WERI-Rb-1 (cell line): ENCODE measurements around the gene EHBP1.
A peak's percentile ranks its signal among the peaks of the same experiment; 100 is the strongest.

Experiments
- DNase-seq: peaks from one replicate; pipeline ENCODE4 v3.0.0-alpha.2; 2020
- H3K27ac ChIP-seq: fragments of 250-450 bp; sonication (Bioruptor Pico); 2 replicates; pipeline ENCODE4 v1.5.1; 2020; ENCODE audit warnings: mild to moderate bottlenecking, moderate library complexity
- H3K27me3 ChIP-seq: fragments of 250-450 bp; sonication (Bioruptor Pico); 2 replicates; pipeline ENCODE4 v1.5.1; 2021; ENCODE audit warnings: mild to moderate bottlenecking, low read depth, moderate library complexity; ENCODE audit not compliant: insufficient read depth, severe bottlenecking
- H3K36me3 ChIP-seq: fragments of 250-450 bp; sonication (Bioruptor Pico); 2 replicates; pipeline ENCODE4 v1.5.1; 2020; ENCODE audit warnings: mild to moderate bottlenecking, moderate library complexity
- H3K4me3 ChIP-seq: 2 replicates; pipeline ENCODE4 v1.5.1; 2011; ENCODE audit warnings: low read depth, mild to moderate bottlenecking, control low read depth, low read length
- H3K9me3 ChIP-seq: fragments of 250-450 bp; sonication (Bioruptor Pico); 2 replicates; pipeline ENCODE4 v1.5.1; 2021; ENCODE audit warnings: mild to moderate bottlenecking, moderate library complexity; ENCODE audit not compliant: severe bottlenecking
- TF ChIP-seq, protein P1 (sequence below): IDR thresholded peaks from 2 replicates; pipeline ENCODE4 v1.5.1; 2011; ENCODE audit warnings: low read depth, mild to moderate bottlenecking, control low read depth, inconsistent platforms, low read length

EHBP1 gene

DNA sequence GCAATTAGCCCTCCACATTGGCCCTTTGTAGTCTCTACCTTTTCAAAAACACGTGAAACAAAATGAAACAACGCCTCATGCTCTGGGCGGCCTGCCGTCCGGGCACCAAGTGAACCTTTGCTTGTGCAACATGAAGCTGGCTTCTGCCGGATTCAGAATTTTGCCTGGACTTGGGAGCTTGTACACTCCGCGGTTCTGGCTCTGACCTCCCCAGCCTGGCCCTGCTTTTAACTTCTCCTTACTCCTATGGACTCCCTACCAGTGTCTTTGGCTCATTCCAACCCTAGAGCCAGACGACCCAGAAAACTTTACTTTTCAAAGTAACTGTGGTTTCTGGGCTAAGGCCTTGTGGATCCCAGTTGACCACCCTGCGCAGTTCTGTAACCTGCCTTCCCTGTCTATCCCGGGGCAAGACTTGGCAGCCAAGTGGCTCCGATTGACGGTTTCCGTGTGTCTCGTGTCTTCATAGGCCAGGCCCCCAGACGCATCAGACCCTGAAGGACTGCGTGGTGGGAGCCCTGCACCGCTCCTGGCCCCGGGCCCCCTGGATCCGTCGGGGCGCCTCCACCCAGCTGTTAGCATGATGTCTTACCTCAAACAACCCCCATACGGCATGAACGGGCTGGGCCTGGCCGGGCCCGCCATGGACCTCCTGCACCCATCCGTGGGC, 347.0 kb downstream of the EHBP1 start:
- TF ChIP-seq, protein P1, sequence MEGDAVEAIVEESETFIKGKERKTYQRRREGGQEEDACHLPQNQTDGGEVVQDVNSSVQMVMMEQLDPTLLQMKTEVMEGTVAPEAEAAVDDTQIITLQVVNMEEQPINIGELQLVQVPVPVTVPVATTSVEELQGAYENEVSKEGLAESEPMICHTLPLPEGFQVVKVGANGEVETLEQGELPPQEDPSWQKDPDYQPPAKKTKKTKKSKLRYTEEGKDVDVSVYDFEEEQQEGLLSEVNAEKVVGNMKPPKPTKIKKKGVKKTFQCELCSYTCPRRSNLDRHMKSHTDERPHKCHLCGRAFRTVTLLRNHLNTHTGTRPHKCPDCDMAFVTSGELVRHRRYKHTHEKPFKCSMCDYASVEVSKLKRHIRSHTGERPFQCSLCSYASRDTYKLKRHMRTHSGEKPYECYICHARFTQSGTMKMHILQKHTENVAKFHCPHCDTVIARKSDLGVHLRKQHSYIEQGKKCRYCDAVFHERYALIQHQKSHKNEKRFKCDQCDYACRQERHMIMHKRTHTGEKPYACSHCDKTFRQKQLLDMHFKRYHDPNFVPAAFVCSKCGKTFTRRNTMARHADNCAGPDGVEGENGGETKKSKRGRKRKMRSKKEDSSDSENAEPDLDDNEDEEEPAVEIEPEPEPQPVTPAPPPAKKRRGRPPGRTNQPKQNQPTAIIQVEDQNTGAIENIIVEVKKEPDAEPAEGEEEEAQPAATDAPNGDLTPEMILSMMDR = no peak
- DNase-seq = no peak
- H3K27ac ChIP-seq = no peak overlapping the region
- peaks cover 77% of the 10 kb centered on the region for H3K27me3 ChIP-seq
- no peak overlapping the region for H3K4me3 ChIP-seq
- peaks cover 2% of the 10 kb centered on the region for H3K9me3 ChIP-seq
- H3K36me3 ChIP-seq = no peaks in the 10 kb centered on the region

DNA sequence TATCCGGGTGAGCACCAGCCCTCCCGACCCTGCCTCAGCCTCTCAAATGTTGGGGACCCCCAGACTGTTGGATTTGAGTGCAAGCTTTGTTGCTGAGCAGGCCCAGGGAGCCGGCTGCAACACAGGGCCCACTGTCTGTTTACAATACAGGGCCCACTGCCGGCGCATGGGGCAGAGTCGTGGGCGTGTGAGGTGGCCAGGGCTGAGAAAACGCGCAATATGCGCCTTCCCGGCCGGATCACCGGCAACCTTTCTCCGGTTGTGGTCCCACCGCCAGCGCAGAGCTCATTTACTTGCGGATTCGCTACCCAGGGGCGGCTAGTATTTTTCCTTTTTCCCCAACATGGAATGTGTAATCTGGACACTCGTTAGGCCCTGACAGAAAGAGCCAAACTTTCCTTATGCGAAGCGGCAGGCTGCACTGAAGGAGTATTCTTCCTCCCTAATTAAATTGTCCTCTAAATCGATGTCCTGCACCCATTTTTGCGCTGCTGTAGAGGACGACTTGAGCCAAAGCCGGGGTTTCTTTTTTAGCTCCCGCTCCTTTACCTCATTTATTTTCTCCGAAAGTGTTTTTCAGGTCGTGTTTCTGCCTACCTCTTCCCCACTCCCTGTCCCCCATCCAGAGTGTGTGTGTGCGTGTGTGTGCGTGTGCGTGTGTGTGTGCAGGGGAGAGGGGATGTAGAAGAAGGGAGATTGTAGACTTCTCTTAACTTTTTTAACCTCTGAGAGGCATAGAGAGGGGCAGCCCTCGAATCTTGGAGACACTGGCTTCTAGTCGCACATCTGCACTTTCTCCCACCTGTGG, 347.8 kb downstream of the EHBP1 start:
- Histone ChIP-seq H3K27ac (no peak overlapping the region), H3K9me3 (peaks cover 2% of the 10 kb centered on the region), H3K36me3 (no peaks in the 10 kb centered on the region), H3K4me3 (no peak overlapping the region), H3K27me3 (peaks cover 77% of the 10 kb centered on the region)
- DNase-seq = no peak
- TF ChIP-seq, protein P1 = no peak

DNA sequence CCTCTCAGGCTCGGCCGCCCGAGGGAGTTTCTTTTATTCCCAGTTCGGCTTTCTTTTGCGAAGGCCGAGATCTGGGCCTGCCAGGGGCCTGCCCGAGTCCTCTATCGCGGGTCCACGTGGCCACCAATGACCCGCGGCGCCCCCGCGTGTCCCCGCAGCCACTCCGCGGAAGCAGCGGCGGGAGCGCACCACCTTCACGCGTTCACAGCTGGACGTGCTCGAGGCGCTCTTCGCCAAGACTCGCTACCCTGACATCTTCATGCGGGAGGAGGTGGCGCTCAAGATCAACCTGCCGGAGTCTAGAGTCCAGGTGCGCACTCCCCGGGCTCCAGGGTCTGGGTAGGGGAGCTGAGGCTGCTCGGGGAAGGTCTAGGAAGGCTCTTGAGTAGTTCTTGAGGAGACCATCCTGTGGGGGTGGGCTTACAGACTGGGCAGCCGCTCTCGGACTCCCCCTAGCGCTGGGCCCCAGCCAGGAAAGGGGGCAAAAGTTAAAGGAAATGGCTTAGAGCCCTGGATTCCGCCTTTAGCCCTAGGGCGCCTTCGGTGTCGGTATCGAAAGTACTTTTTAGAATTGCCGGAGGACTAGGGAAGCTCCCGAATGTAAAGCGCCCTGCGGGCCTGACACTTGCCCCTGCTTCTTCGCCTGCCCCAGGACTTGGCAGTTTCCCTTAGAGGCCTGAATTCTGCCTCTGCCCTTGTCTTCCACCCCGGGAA, 348.5 kb downstream of the EHBP1 start:
- DNase-seq = peak; percentile 10
- no peaks in the 10 kb centered on the region for H3K36me3 ChIP-seq
- H3K4me3 ChIP-seq = no peak overlapping the region
- no peak overlapping the region for H3K27ac ChIP-seq
- TF ChIP-seq, protein P1 = no peak
- peaks cover 5% of the 10 kb centered on the region for H3K9me3 ChIP-seq
- H3K27me3 ChIP-seq = peaks cover 77% of the 10 kb centered on the region

DNA sequence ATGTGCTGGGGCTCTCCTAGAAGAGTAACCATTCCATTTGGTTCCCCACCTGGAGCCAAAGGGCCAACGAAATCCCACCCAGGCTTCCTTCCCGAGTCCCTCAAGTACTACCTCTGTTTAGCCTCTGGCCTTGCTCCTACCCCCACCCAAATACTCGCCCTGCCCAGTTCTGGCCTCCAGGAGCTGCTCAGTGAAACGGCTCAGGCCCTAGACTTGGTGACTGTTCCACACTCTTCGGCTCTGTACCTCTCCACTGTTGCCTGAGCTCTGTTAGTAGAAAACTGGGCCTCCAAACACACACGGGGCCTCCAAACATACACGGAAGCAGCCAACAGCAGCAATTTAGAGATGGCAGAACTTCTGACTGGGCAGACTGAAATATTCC, 349.3 kb downstream of the EHBP1 start:
- DNase-seq = no peak
- Histone ChIP-seq H3K36me3 (no peaks in the 10 kb centered on the region), H3K27me3 (peaks cover 76% of the 10 kb centered on the region), H3K27ac (no peak overlapping the region), H3K9me3 (peaks cover 10% of the 10 kb centered on the region), H3K4me3 (no peak overlapping the region)
- TF ChIP-seq, protein P1 = no peak

DNA sequence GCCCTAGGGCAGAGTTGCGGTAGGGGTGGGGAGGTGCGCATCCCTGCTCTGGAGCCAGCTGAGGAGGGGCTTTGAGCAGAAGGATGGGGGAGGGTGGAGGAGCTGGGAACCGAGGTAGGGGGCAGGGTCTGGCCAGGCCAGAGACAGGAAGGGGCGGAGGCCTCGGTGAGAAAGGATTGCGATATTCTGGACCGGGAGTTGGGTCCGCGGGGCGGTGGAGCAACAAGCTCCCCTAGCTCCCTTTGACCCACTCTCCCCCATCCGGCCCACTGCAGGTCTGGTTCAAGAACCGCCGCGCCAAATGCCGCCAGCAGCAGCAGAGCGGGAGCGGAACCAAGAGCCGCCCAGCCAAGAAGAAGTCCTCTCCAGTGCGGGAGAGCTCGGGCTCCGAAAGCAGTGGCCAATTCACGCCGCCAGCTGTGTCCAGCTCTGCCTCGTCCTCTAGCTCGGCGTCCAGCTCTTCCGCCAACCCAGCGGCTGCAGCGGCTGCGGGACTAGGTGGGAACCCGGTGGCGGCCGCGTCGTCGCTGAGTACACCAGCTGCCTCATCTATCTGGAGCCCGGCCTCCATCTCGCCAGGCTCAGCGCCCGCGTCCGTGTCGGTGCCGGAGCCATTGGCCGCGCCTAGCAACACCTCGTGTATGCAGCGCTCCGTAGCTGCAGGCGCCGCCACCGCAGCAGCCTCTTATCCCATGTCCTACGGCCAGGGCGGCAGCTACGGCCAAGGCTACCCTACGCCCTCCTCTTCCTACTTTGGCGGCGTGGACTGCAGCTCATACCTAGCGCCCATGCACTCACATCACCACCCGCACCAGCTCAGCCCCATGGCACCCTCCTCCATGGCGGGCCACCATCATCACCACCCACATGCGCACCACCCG, 350.0 kb downstream of the EHBP1 start:
- peaks cover 77% of the 10 kb centered on the region for H3K27me3 ChIP-seq
- H3K9me3 ChIP-seq = peaks cover 10% of the 10 kb centered on the region
- H3K27ac ChIP-seq = no peak overlapping the region
- TF ChIP-seq, protein P1 = no peak
- H3K4me3 ChIP-seq = no peak overlapping the region
- no peaks in the 10 kb centered on the region for H3K36me3 ChIP-seq
- peak; percentile 16 for DNase-seq
